HG03565 (cell line): Measurements from ENCODE around the gene SENP1.

Experiments used
- ATAC-seq: cut with Tn5 transposase; IDR thresholded peaks from one replicate; pipeline ENCODE4 v1.9.1; 2021; ENCODE audit warnings: mild to moderate bottlenecking, moderate library complexity; ENCODE audit not compliant: unreplicated experiment

Gene SENP1

DNA sequence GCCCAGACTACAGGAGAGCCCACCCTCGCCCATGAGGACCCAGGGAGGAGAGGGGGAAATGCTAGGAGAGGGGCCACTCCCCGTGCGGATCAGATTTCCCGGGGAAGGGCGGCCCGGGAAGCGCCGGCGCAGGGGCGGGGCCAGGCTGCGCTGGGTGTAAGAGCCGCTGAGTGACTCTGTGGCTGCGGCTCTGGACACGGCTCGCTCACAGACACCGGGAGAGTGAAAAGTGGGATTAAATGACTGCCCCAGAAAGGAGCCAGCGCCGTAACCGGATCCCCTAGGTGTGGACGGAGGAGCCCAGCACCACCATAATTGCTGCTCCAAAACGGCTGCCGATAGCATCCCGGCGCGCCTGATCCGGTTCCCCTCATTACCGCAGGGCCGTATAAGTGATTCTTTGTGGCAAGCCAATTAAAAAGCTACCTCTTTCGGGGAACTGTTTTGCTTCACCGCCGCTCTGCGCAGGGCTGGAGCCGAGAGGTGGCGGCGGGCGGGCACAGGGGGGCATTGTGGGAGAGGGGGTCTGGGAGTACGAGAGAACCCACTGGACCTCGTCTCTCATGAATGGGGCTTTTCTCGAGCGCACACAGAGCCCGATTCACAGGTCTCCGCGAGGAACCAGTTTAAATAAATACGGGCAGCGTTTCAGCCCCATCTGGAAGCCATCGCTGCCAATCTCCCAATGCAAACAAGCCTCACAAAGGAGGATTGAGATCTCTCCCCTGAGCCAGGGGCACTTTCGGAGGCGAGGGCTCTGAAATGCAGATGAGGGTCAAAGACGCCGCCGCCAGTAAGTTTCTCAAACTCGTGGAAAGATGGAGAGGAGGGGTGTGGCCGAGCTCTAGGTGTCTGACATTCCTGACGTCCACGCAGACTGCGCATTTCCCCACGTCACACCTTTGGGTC lies 104.1 kb downstream of the SENP1 start:
- ATAC-seq, result no peak

DNA sequence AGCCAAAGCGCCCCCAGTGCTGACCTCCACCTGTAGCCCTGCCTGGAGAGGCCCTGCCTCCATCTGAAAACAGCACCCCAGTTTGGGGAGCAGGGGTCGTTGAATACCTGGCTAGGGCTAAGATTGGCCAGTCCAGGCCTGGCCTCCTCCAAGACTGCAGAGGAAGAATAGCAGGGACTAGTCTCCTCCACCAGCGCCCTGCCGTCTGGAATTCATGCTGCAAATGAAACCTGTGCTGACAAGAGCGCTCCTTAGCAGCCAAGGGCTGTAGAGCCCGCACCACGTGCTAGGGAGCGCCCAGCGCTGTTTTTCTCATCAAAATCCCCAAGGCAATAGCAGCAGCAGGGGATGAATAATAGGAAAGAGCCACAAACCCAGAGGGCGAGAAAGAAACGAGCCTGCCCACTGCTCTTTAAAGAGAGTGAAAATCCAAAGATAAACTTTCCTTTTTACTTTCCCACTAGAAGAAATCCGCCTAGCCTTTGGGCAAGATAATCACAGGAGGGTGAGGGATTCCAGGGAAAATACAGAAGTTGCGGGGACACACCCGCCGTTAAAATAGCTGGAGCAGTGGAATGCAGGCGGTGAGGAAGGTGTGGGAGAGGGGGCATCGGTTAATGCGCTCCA lies 104.9 kb downstream of the SENP1 start:
- no peak for ATAC-seq

DNA sequence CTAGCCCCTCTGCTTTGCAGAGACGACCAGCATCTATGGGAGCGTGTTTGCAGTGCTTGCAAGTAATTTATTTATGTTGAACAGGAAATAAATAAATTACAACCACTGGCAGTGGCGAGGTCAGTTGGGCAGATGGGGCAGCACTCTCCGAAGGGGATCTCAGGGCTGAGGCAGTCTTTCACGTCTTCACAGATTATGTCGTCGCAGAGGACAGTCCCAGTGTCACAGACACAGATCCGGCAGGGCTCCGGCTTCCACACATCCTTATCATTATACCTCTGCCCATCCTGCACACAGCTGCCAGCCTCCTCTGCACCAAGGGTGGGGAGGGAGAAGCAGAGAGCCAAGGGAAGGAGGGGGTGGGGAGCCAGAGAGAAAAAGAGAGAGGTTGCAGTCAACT lies 106.1 kb downstream of the SENP1 start:
- no peak for ATAC-seq

DNA sequence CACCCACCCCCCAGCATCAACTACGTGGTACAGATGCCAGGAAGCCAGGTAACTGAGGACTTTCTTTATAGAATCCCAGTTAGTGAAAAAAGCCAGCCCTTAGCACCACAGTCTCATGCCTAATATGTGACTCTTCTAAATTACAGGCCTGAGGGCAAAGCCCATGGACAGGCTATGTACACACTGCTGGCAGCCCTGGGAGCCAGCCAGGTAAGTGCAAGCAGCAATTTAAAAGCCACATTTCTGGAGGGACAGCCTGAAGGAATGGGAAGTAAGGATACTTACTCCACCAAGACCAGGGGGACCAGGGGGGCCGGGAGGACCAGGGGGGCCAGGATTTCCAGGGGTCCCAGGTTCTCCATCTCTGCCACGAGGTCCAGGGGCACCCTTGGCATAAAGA lies 108.6 kb downstream of the SENP1 start:
- no peak for ATAC-seq

DNA sequence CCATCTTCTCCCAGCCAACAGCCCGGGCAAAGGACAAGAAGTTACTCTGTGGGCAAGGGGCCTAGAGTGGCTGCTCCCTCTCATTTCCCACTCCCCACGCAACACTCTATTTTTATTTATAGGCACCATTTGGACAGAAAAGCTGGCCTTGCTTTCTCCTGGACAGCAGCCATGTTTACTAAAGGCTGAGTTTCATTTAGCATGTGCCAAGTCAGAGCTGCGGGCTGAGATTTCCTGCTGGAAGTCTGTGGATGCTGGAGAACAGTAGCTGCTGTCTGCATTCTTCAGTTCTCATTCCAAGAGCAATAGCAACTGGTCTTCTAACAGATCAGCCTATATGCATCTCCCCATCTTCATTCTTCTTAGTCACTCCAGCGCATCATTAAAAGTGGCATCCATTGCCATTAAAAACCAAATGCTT lies 109.9 kb downstream of the SENP1 start:
- ATAC-seq, result no peak

DNA sequence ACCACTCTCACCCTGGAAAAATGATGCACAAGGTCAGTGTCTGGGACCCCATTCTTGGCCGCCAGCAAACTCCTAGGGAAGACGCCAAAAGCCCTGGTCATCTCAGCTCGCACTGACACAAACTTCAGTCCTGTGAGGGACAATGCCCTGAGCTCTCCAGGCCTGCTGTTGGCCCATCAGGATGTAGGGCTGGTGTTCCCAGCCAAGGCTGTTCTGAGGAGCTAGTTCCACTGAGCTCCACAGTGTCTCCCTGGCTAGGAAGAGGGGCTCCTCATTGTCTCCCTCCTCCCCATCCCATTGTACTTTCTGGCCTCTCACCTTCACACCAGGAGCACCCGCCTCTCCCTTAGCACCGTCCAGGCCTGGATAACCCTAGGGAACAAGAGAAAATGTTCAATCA lies 112.4 kb downstream of the SENP1 start:
- ATAC-seq, result no peak
